Aorta (tissue), 5 donors: ENCODE measurements around the gene EXOC8. TPM values are rescaled to one million over a fixed set of nuclear protein-coding genes. Genes with fewer than 3 reads are reported as not detected.

ENCODE experiments used
- ATAC-seq: fragments of 200-7000 bp; cut with Tn5 transposase; one replicate; pipeline ENCODE4 v1.9.1; 2022; ENCODE audit warnings: moderate library complexity; ENCODE audit not compliant: low FRiP score
- DNase-seq, 2 donors: peaks; one replicate each; pipeline ENCODE4 v3.0.0-alpha.2; 2020
- H3K27ac ChIP-seq, 2 donors: one replicate each; pipeline ENCODE4 v1.5.1; 2013; ENCODE audit warnings: low read length in 2 of 2, mild to moderate bottlenecking in 2 of 2, moderate library complexity in 2 of 2, control low read depth in 1 of 2, inconsistent platforms in 1 of 2, low read depth in 1 of 2
- H3K27me3 ChIP-seq, 2 donors: one replicate each; pipeline ENCODE4 v1.6.1; 2013; ENCODE audit warnings: control low read depth in 1 of 2, low read length in 1 of 2, mild to moderate bottlenecking in 1 of 2, moderate library complexity in 1 of 2; ENCODE audit not compliant: insufficient read depth in 2 of 2, control insufficient read depth in 1 of 2
- H3K36me3 ChIP-seq, 2 donors: one replicate each; pipeline ENCODE4 v1.6.1; 2013; ENCODE audit warnings: control low read depth in 1 of 2, low read length in 1 of 2, mild to moderate bottlenecking in 1 of 2; ENCODE audit not compliant: insufficient read depth in 2 of 2, control insufficient read depth in 1 of 2
- H3K4me1 ChIP-seq, 2 donors: one replicate each; pipeline ENCODE4 v1.6.1; 2013; ENCODE audit warnings: low read length in 2 of 2, control low read depth in 1 of 2, mild to moderate bottlenecking in 1 of 2, moderate library complexity in 1 of 2; ENCODE audit not compliant: insufficient read depth in 2 of 2, control insufficient read depth in 1 of 2
- H3K4me3 ChIP-seq, 2 donors: one replicate each; pipeline ENCODE4 v1.5.1; 2013; ENCODE audit warnings: low read length in 2 of 2, control low read depth in 1 of 2, mild to moderate bottlenecking in 1 of 2
- H3K9me3 ChIP-seq: one replicate; pipeline ENCODE4 v1.6.1; 2013; ENCODE audit warnings: mild to moderate bottlenecking, low read length; ENCODE audit not compliant: control insufficient read depth
- WGBS, 2 donors: extraction: QIAGEN DNeasy Blood & Tissue Kit; methylation state at CpG; one replicate each; pipeline ENCODE4 v1.1.7; 2013; 5-methylcytosine and 5-hydroxymethylcytosine counted together
- intact Hi-C, 2 donors: fragments of 100-400 bp; cut with DNase I; formaldehyde crosslinking; loops; one replicate each; pipeline versions ENCODE4 v1.14.2 to v1.15.0; 2022
- polyA plus RNA-seq, 2 donors: library from polyadenylated mRNA; stranded (reverse); fragments of 200-250 nt; gene quantifications; one replicate each; pipeline ENCODE4 v1.2.3, GENCODE V29; 2013
- total RNA-seq, 2 donors: library from RNA; stranded (reverse); fragmentation: NEBNext Ultra II Directional; extraction: Animal tissue kit (Norgen Biotek cat#: 25700); gene quantifications; one replicate each; pipeline ENCODE4 v1.2.1, GENCODE V29; 2021
- donor health status: healthy with polysubstance abuse.
- donor health status: Bipolar disorder and iron deficiency.
- donor health status: DM: no; HTN: no; CAD: no.
- donor health status: DM: no; HTN: no; CAD: no.
- donor health status: DM: yes; HTN: yes; CAD: no.

Gene EXOC8
- total and polyA plus RNA-seq, 4 donors = 3.4 to 17.2 (median 10.6) TPM

DNA sequence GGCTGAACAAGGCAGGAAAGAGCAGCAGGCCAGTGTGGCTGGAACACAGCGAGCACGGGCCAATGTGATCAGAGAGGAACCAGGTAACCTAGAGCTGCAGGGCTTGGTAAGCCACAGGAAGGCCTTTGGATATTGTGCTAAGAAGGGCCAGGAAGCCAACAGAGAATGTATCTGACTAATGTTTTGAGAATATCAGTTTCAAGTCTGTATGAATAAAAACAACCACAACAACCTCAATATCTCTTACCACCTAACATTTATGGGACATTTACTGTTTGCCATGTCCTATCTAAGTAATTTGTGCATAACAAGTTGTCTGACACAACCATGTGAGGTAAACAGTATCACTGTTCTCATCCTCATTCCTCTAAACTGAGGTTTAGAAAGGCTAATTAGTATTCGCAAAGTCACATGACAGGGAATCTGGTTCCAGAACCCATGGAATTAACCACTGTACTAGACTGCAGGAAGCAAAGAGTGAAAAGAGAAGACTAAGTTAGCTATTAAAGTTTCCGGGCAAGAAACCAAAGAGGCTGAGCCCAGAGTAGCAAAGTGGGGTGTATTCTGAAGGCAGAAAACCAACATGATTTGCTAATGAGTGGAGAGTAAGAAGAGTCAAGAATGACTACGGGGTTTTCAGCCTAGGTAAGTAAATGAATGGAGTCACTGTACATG, 39.4 kb upstream of the EXOC8 start:
- no peaks in the 10 kb centered on the region for H3K36me3 ChIP-seq
- no peaks in the 10 kb centered on the region for H3K9me3 ChIP-seq
- DNase-seq (no peak), ATAC-seq (no peak)
- no peak overlapping the region for H3K27ac ChIP-seq
- intact Hi-C loops = no loop called here
- no peaks in the 10 kb centered on the region for H3K27me3 ChIP-seq
- H3K4me1 ChIP-seq = no peaks in the 10 kb centered on the region
- WGBS, 2 donors = 77 to 81% methylated on average over 5 of the region's 5 CpGs
- no peak overlapping the region for H3K4me3 ChIP-seq

DNA sequence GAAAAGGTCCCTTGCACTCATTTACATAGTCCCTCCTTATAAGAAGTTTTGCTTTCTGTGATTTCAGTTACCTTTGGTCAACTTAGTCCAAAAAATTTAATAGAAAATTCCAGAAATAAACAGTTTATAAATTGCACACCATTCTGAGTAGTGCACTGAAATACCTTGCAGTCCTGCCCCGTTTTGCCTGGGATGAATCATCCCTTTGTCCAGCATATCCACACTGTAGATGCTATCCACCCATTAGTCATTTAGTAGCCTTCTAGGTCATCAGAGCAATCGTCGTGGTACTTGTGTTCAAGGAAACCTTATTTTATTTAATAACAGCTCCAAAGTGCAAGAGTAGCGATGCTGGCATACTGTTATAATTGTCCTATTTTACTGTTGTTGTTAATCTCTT, 38.4 kb upstream of the EXOC8 start:
- no peak for DNase-seq
- H3K27me3 ChIP-seq = no peaks in the 10 kb centered on the region
- ATAC-seq = no peak
- H3K4me1 ChIP-seq = no peaks in the 10 kb centered on the region
- intact Hi-C loops = no loop called here
- no peak overlapping the region for H3K4me3 ChIP-seq
- no peak overlapping the region for H3K27ac ChIP-seq
- H3K9me3 ChIP-seq = no peaks in the 10 kb centered on the region
- 69 to 77% methylated on average over 4 of the region's 4 CpGs for WGBS, 2 donors
- H3K36me3 ChIP-seq = no peaks in the 10 kb centered on the region

DNA sequence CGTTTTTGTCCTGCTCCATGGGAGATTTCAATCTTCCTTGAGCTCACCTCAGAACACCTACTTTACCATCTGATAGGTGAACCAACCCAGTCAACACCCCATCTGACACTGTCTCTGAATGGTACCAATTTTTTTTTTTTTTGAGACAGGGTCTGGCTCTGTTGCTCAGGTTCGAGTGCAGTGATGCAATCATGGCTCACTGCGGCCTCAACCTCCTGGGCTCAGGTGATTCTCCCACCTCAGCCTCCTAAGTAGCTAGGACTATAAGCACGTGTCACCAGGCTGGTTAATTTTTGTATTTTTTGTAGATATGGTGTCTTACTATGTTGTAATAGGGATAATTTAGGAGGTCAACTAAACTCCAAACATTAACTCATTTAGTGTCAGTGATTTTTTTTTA, 36.7 kb upstream of the EXOC8 start:
- no peak for DNase-seq
- Histone ChIP-seq H3K27me3 (no peaks in the 10 kb centered on the region), H3K27ac (no peak overlapping the region), H3K4me3 (no peak overlapping the region), H3K36me3 (no peaks in the 10 kb centered on the region), H3K9me3 (no peaks in the 10 kb centered on the region), H3K4me1 (no peaks in the 10 kb centered on the region)
- 83 to 87% methylated on average over 4 of the region's 4 CpGs for WGBS, 2 donors
- intact Hi-C loops = no loop called here
- no peak for ATAC-seq

DNA sequence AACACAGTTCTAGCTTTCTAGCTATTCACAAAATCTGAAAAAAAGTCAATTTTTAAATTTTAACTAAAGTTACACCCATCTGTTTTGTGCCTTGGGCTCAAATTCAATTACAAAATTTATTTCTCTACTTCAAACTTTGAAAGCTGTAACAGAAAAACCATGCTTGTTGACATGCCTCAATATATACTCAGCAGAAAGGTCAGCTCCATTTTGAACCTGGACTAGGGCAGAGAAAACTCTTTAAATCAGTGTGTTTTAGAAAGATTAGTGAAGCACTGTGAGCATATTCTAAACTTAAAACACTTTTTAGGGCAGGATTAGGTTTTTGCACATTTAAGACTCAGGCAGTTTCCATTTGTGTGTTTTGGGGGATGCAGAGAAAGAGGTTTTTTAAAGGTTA, 34.8 kb upstream of the EXOC8 start:
- no peak overlapping the region for H3K27ac ChIP-seq
- DNase-seq (no peak), ATAC-seq (no peak)
- no peaks in the 10 kb centered on the region for H3K27me3 ChIP-seq
- intact Hi-C loops = no loop called here
- H3K36me3 ChIP-seq = no peaks in the 10 kb centered on the region
- no peak overlapping the region for H3K4me3 ChIP-seq
- no peaks in the 10 kb centered on the region for H3K4me1 ChIP-seq
- H3K9me3 ChIP-seq = no peaks in the 10 kb centered on the region

DNA sequence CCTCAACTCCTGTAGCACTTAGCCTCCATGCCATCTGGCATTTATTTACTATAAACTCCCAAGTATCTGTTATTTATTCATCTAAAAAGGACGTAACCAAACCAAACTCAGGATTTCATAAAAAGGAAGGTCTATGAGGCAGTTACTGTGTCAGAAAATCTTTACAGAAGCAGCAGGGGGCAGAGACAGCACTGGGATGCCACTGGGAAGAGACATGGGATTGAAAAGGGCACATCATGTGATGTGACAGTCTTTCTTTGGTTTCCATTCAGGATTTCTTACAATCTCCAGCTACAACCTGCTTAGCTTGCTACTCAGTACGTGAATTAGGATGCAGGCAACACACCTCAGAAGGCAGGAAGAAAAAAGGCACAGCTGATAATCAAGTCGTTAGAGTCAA, 31.6 kb upstream of the EXOC8 start:
- H3K27ac ChIP-seq = no peak overlapping the region
- intact Hi-C loops = no loop called here
- no peaks in the 10 kb centered on the region for H3K36me3 ChIP-seq
- no peaks in the 10 kb centered on the region for H3K4me1 ChIP-seq
- 63 to 70% methylated on average over 3 of the region's 3 CpGs for WGBS, 2 donors
- no peak overlapping the region for H3K4me3 ChIP-seq
- no peaks in the 10 kb centered on the region for H3K9me3 ChIP-seq
- ATAC-seq (no peak), DNase-seq (no peak)
- no peaks in the 10 kb centered on the region for H3K27me3 ChIP-seq

DNA sequence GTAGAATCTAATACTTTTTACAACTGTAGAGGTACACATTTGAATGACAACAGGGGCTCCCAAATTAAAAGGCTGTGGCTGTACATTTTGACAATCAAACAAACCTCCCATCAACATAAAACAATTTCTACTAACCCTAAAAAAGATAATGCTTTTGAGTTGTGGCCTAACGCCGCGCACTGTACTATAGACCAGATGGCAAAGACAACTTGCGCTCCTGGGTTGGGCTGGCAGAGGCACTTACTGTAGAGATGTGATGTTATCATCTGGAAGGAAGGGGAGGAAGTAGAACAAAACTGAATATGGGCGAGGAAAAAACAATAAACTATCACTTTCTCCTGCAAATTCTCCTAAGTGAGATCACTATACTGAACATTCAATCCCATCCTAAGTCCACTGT, 26.5 kb upstream of the EXOC8 start:
- no peaks in the 10 kb centered on the region for H3K36me3 ChIP-seq
- H3K9me3 ChIP-seq = no peaks in the 10 kb centered on the region
- DNase-seq = no peak
- ATAC-seq = no peak
- H3K4me1 ChIP-seq = no peaks in the 10 kb centered on the region
- H3K4me3 ChIP-seq = no peak overlapping the region
- WGBS, 2 donors = 93 to 95% methylated on average over 5 of the region's 5 CpGs
- intact Hi-C loops = no loop called here
- H3K27ac ChIP-seq = no peak overlapping the region
- no peaks in the 10 kb centered on the region for H3K27me3 ChIP-seq

DNA sequence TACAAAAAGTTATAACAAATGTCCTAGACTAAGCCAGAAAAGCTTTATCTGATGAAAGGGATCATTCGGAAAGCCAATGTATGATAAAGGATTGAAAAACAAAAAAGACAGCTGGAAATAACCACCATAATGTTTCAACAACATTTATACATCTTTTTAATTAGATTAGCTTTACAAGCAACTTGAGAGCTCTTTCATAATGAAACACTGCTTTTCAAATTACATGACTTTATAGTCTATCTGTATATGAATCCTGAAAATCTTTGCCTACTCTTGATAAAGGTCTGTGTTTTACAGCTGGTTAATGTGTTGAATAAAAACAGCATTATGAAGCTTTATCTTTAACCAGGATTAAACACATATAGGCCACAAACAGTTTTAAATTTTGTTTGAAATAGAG, 26.0 kb upstream of the EXOC8 start:
- no peak overlapping the region for H3K4me3 ChIP-seq
- no peaks in the 10 kb centered on the region for H3K4me1 ChIP-seq
- H3K27ac ChIP-seq = no peak overlapping the region
- intact Hi-C loops = no loop called here
- WGBS, 2 donors = 88 to 91% methylated on average over 1 of the region's 1 CpG
- ATAC-seq (no peak), DNase-seq (no peak)
- H3K9me3 ChIP-seq = no peaks in the 10 kb centered on the region
- H3K36me3 ChIP-seq = no peaks in the 10 kb centered on the region
- H3K27me3 ChIP-seq = no peaks in the 10 kb centered on the region

DNA sequence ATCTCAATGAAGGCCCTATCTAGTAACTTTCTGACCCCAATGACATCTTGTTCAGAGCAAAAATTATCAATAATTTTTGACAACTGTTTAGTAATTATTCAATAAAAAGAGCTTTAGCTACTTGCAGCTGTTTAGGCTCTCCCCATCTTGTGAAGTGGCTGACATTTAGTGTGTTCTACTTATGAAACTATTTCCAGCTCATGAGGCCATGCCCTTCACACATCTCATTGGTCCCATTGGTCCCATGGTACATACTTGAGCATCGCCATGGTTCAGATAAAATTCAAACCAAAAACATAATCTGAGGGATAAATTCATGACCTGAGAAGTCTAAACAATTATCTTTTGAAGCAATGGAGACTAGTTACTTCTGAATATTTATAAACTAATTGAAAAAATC, 24.7 kb upstream of the EXOC8 start:
- intact Hi-C loops = no loop called here
- Histone ChIP-seq H3K9me3 (no peaks in the 10 kb centered on the region), H3K27me3 (no peaks in the 10 kb centered on the region), H3K36me3 (no peaks in the 10 kb centered on the region), H3K4me3 (no peak overlapping the region), H3K4me1 (no peaks in the 10 kb centered on the region), H3K27ac (no peak overlapping the region)
- no peak for DNase-seq
- 86 to 89% methylated on average over 1 of the region's 1 CpG for WGBS, 2 donors
- ATAC-seq = no peak

DNA sequence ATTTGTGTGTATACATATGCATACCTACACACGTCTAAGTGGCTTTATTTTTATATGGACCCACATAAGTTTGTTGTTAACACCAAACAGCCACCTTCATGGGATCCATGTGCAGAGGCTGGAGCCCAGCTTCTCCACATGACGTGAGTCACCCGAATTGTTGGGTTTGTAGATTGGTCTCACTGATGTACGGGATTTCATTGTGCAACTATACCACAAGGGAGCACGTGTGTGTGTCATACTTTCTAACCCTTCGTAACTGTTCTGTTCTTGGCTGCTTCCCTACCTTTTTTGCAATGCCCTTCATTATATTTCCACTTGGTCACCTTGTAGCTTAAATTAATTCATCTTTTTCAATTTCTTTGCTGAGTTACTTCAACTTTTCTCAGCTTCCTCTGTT, 21.5 kb upstream of the EXOC8 start:
- ATAC-seq = peak; percentile 80
- H3K27ac ChIP-seq = no peak overlapping the region
- no peak overlapping the region for H3K4me3 ChIP-seq
- no peaks in the 10 kb centered on the region for H3K27me3 ChIP-seq
- peaks cover 0 to 2% of the 10 kb centered on the region in 2 donors for H3K36me3 ChIP-seq
- intact Hi-C loops = loop anchor here (5.0 kb wide), 5 partner anchors 63 to 248 kb away; partner anchors contain the start of genes TSNAX (in 2 of the 2) and EGLN1 (in 1 of the 2)
- 58 to 66% methylated on average over 6 of the region's 6 CpGs for WGBS, 2 donors
- H3K4me1 ChIP-seq = no peaks in the 10 kb centered on the region
- no peak for DNase-seq
- no peaks in the 10 kb centered on the region for H3K9me3 ChIP-seq
